GM18907 (cell line): ENCODE measurements around the gene SBF2.

Source experiments
- ATAC-seq: cut with Tn5 transposase; IDR thresholded peaks from one replicate; pipeline ENCODE4 v1.9.1; 2021; ENCODE audit warnings: mild to moderate bottlenecking, moderate library complexity; ENCODE audit not compliant: unreplicated experiment

SBF2 gene

DNA sequence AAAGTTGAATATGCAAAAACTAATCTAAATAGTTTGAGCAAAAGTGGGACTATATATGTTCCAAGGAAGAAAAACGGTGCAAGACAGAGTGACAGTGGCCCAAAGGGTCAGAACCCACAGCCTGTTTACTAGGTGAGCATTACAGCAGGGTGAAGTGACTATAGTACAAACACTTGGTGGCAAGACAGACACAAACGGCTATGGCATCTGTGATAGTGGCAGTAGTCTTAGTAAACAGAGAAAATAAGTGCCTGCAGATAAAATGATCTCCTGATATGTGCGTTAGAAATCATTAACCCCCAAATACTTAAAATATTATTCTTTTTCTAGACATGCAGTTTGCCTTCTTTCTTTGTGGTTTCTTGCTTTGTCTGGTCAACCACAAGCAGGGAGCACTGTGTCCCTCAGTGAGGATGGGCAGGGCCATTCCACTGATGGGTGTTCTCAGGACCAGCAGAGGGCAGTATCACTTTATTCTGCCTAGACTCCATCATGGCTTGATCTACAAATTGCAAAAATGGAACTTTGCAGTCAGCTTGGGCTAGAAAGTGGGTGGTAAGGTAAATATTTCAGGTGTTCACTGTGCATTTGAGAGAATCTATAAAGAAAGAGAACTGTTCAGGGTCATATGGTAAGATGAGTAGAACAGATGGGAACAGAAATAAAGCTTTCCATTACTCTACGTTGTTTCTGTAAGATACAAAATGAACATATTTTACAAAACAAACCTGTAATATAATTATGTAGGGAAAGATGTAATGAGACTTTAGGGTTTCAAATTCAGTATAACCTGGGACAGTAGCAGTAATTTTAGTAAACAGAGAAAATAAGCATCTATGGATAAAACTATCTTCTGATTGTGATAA lies 431.9 kb downstream of the SBF2 start:
- ATAC-seq, result peak; percentile 93

DNA sequence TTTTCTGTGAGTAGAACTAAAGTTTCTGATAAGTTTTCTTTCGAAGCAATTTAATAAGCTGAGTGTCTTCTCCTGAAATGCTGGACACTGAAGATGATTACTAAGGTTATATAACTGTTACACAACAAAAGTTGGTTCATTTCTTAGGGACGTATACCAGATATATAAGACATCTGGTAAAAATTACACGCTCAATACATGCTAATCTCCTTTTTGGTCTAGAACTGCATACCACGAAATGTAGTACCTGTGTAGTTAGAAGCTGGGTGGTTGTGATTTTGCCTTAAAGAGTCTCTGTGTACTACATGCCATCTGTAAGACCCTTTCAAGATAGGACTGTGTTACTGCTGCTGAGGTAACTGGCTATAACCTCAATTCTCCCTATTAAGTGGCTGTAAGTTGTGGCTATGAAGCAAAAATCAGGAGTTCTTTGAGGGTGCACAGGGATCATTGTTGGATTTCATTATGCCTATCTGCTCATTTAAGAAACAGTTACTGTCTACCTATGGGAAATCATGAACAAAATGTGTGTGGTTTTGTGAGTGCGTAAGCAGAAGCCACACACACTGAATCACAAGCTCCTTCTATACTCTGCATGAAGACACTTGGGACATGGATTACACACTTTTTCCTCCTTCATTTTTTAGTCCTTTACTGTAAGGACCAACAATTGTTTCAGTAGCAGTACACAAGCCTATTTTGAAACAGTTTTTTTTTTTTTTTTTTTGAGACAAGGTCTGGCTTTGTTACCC lies 434.3 kb downstream of the SBF2 start:
- no peak for ATAC-seq

GRCh38 chr11:9858822-9859221 lies 435.2 kb downstream of the SBF2 start:
- ATAC-seq, result no peak

DNA sequence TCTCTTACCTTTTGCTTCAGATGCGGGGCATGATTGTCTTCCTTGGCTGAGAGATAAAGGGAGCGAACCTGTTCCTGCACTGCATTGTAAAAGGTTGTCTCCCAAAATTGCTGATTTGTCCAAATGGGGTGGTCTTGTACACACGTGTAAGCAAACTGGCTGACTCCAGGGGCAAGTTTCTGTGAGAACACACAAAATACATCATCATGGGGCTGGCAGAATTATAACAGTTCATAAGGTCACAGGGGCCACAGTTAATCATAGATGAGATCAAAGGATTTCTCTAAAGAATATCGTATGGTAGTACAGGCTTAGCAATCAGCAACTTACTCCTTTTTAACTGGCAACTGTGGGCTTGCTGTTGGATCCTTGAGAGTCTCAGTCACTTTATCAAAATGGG lies 435.8 kb downstream of the SBF2 start:
- ATAC-seq, result no peak

- peak; percentile 92 for ATAC-seq
These were observed 438.3 kb downstream of the SBF2 start for GRCh38 chr11:9855579-9856287.

GRCh38 chr11:9853929-9854552 lies 440.0 kb downstream of the SBF2 start:
- ATAC-seq, result no peak

- no peak for ATAC-seq
These were observed 441.6 kb downstream of the SBF2 start for GRCh38 chr11:9852465-9852864.

DNA sequence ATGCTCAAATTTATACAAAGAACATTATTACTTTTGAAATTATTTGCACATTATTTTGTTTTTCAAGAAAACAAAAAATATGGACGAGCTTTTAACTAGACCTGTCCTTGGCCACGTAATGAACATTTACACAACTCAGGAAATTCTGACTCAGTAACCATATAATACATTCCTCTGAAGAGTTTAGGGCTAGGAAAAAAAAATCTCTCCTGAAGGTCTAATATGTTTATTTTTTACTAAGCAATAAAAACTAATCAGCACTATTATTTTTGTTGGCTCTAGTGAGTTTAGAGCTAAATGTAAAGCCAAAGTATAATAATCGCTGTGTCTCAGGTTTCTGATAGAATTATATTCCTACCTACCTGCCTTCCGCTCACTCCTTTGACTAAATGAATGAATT lies 442.7 kb downstream of the SBF2 start:
- ATAC-seq, result no peak

- no peak for ATAC-seq
These were observed 443.7 kb downstream of the SBF2 start for GRCh38 chr11:9850224-9850895.

DNA sequence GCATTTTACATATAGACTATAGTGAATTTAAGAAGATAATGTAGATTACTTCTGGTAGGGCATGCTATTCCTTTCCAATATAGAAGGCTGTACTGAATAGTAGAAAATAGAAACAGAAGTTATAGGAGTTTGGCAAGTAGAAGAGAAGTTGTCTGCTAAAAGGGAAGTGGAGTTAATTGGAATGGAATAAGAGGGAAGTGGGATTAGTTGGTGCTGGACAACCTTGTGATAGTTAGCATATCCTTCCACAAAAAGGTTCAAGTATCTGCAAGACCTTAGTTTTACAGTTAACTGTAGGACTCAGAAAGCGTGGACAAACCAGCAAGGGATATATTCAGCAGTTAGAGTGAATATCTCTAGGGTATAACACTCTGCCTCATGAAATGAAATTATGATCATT lies 444.6 kb downstream of the SBF2 start:
- ATAC-seq, result no peak

GRCh38 chr11:9847636-9848035 lies 446.4 kb downstream of the SBF2 start:
- ATAC-seq, result no peak

- no peak for ATAC-seq
These were observed 451.1 kb downstream of the SBF2 start for GRCh38 chr11:9842923-9843322.

- no peak for ATAC-seq
These were observed 453.5 kb downstream of the SBF2 start for GRCh38 chr11:9840460-9841004.

- peak; percentile 70 for ATAC-seq
These were observed 454.5 kb downstream of the SBF2 start for GRCh38 chr11:9839550-9839949.

DNA sequence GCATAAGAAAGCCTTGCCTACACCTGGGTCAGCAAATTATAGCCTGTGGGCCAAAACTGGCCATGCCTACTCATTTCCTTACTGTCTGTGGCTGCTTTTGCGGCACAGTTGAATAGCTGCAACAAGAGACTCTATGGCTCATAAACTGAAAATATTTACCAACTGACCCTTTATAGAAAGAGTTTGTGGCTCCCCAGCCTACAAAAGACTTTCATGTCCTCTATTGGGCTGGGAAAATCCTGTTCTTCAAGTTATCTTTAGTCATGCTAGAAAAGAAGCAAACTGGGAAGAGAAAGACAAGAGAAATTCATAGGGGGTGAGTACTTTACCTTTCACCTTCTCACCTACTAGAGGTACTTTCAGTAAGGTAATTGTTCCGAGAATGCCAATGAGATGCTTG lies 455.1 kb downstream of the SBF2 start:
- peak; percentile 87 for ATAC-seq

DNA sequence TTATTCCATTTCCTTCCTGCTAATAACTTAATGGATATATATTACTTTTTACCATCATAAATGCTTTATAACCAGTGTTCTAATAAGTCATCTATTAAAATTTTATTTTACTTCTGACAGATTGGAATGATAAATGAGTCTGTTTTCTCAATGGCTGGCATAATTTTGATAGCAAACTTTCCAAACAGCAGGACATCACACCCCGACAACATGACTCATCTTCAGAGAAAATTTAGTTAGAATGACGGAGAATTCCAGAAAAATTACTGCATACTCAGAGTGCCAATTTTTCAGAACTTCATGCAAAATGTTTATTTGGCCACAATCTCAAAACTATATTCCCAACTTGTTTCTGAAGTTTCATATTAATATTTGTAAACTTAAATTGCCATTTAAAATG lies 455.8 kb downstream of the SBF2 start:
- no peak for ATAC-seq

DNA sequence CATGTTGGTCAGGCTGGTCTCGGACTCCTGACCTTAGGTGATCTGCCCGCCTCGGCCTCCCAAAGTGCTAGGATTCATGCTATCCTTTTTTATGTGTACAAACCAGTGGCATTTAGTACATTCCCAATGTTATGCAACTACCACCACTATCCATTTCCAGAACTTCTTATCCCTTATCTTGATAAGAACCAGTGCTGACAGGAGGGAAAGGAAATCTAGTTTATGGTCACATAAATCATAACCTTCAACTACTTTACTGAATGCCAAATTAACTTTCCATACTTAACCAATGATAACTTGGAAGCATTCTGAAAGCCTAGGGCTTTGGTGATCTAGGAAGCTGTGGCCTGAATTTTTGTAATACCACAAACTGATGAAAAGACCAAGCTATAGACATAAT lies 459.7 kb downstream of the SBF2 start:
- ATAC-seq, result no peak

GRCh38 chr11:9831122-9831521 lies 462.9 kb downstream of the SBF2 start:
- no peak for ATAC-seq

- no peak for ATAC-seq
These were observed 466.3 kb downstream of the SBF2 start for GRCh38 chr11:9827708-9828107.

DNA sequence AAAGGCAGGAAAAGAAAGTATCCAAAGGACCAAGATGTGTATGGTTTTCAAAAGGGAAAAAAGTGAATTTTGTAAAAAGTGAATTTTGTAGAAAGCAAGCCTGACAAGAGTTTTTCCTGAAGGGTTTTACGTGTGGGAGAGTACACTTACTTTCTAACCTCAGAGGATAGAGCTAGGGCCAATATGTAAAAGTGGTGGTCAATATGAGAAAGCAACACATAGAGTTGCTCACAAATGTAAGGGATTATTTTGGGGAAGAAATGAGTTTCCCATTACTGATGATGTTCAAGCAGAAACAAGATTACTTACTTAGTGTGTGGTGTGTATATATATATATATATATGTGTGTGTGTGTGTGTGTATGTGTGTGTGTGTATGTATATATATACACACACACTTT lies 467.6 kb downstream of the SBF2 start:
- ATAC-seq, result no peak
